Neural progenitor cell (in vitro differentiated cells): ENCODE measurements around the gene THUMPD3.

ENCODE experiments used
- EZH2 ChIP-seq: fragments of 200-600 bp; sonication (generic); IDR thresholded peaks from 2 replicates; pipeline ENCODE4 v1.6.1; 2017; ENCODE audit warnings: antibody characterized with exemption, mild to moderate bottlenecking, moderate library complexity
- EZH2phosphoT487 ChIP-seq: fragments of 200-600 bp; sonication (generic); IDR thresholded peaks from 2 replicates; pipeline ENCODE4 v1.6.1; 2017; ENCODE audit warnings: antibody characterized with exemption
- TF ChIP-seq, protein P1 (sequence below): fragments of 200-600 bp; sonication (generic); IDR thresholded peaks from 2 replicates; pipeline ENCODE4 v1.5.1; 2017; ENCODE audit warnings: antibody characterized with exemption, mild to moderate bottlenecking

DNA sequence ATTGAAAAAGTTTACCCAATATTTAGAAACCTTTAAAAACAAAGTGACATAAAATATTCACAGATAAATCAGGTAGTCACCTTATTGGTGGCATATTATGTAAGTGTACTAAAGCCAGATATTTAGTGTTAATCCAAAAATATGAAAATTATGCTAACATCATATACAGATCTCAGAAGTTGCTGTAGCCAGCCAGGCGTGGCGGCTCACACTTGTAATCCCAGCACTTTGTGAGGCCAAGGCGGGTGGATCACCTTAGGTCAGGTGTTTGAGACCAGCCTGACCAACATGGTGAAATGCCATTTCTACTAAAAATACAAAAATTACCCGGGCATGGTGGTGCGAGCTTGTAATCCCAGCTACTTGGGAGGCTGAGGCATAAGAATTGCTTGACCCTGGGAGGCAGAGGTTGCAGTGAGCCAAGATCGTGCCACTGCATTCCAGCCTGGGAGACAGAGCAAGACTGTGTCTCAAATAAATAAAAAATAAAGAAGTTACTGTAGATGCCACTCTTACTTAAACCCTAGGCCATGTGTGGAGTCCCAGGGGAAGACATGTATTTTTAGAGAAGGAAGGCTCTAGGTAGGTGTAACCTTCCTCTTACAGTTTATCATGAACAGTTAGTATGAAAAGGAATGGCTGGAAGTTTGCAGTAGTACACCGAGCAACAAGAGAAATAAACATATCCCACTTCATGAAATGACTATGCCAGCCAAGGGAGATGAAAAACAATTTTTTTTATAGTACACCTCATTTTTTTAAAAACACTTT, 44.2 kb downstream of the THUMPD3 start:
- TF ChIP-seq, protein P1, sequence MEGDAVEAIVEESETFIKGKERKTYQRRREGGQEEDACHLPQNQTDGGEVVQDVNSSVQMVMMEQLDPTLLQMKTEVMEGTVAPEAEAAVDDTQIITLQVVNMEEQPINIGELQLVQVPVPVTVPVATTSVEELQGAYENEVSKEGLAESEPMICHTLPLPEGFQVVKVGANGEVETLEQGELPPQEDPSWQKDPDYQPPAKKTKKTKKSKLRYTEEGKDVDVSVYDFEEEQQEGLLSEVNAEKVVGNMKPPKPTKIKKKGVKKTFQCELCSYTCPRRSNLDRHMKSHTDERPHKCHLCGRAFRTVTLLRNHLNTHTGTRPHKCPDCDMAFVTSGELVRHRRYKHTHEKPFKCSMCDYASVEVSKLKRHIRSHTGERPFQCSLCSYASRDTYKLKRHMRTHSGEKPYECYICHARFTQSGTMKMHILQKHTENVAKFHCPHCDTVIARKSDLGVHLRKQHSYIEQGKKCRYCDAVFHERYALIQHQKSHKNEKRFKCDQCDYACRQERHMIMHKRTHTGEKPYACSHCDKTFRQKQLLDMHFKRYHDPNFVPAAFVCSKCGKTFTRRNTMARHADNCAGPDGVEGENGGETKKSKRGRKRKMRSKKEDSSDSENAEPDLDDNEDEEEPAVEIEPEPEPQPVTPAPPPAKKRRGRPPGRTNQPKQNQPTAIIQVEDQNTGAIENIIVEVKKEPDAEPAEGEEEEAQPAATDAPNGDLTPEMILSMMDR = no peak
- TF ChIP-seq EZH2 = no peak
- TF ChIP-seq EZH2phosphoT487 = no peak
